Measurements from ENCODE around the gene MINDY4. TPM values are rescaled to one million over a fixed set of nuclear protein-coding genes. Genes with fewer than 3 reads are reported as not detected.

The MINDY4 gene
- total RNA-seq, 1 experiment from 2014 or later, result 3.0 TPM

DNA sequence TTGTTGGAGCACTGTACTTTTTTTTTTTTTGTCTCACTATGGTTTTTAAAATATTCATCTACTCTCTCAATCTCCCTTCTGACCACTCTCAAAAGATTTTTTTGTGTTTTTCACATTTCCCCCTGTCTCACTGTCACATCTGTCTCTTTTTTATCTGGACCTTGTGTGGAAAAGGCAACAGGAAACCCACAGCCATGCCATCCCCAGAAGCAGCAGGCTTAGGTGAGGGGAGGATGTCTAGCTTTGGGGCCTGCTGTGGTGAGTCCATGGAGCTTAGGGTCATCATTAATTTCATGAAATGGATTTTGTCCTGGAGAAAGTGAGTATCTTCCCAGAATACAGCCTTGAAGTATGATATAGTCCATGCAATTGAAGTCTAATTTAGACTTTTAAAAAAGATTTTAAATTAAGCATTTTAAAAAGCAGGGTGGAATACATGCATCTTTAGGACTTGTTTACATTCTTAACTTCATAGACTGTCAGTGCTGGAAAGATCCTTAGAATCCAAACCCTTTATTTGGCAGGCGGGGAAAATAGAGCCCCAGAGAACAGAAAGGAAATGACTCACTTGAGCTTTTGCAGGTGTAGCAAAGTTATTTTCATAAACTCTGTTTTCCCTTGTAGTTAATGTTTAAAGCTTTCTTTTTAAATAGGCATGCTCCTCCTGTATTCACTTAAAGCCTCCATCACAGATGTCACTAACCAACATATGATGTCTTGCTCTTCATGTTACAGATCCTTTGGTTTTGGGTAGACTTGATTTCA lies 25.1 kb downstream of the MINDY4 start:
- H3K27ac ChIP-seq (ENCODE audit: low read length), result peak overlapping the region; percentile 6; the same call in 1 of the 2 replicates
- DNase-seq, result peak; percentile 66
- no peaks in the 10 kb centered on the region for H3K36me3 ChIP-seq (ENCODE audit: low read depth, low read length)
- TF ChIP-seq EZH2phosphoT487 (IDR thresholded peaks at IDR 0.05; ENCODE audit: borderline replicate concordance, low read length) (no peak), EZH2 (IDR thresholded peaks at IDR 0.05; ENCODE audit: low read length, unreplicated experiment) (no peak)
- TF ChIP-seq, protein P1, sequence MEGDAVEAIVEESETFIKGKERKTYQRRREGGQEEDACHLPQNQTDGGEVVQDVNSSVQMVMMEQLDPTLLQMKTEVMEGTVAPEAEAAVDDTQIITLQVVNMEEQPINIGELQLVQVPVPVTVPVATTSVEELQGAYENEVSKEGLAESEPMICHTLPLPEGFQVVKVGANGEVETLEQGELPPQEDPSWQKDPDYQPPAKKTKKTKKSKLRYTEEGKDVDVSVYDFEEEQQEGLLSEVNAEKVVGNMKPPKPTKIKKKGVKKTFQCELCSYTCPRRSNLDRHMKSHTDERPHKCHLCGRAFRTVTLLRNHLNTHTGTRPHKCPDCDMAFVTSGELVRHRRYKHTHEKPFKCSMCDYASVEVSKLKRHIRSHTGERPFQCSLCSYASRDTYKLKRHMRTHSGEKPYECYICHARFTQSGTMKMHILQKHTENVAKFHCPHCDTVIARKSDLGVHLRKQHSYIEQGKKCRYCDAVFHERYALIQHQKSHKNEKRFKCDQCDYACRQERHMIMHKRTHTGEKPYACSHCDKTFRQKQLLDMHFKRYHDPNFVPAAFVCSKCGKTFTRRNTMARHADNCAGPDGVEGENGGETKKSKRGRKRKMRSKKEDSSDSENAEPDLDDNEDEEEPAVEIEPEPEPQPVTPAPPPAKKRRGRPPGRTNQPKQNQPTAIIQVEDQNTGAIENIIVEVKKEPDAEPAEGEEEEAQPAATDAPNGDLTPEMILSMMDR (conservative IDR thresholded peaks at IDR 0.05; ENCODE audit: low read depth, low read length), result no peak
- no peaks in the 10 kb centered on the region for H3K79me2 ChIP-seq (ENCODE audit: low read length)
- H3F3A ChIP-seq (ENCODE audit: low read length, unreplicated experiment), result no peaks in the 10 kb centered on the region
- ATAC-seq, result peak; percentile 35
- H4K20me1 ChIP-seq (ENCODE audit: low read length), result no peaks in the 10 kb centered on the region
- H3K9ac ChIP-seq (ENCODE audit: low read length), result no peak overlapping the region
- H2AFZ ChIP-seq (ENCODE audit: low read length), result no peak overlapping the region
- no peaks in the 10 kb centered on the region for H3K9me3 ChIP-seq (ENCODE audit: low read length)
- no peaks in the 10 kb centered on the region for H3K9me2 ChIP-seq (replicated peaks; ENCODE audit: low read length)
- intact Hi-C loops (cut with micrococcal nuclease), result no loop called here
- H3K4me3 ChIP-seq (ENCODE audit: low read length), result no peak overlapping the region
- H3K27me3 ChIP-seq (ENCODE audit: low read length), result no peaks in the 10 kb centered on the region
- H3K4me2 ChIP-seq (ENCODE audit: low read length), result peak overlapping the region; percentile 28; the same call in 1 of the 2 replicates
- peaks cover 52% of the 10 kb centered on the region for H3K4me1 ChIP-seq (ENCODE audit: insufficient read depth, low read length)
- CTCF ChIA-PET, result interaction anchor here (0.6 to 0.7 kb wide), 3 partner anchors 56 to 182 kb away, joined by 3 to 6 read pairs (median 4); no protein-coding TSS in a partner anchor
- POLR2A ChIA-PET (ENCODE audit: unreplicated experiment), result interaction anchor here (0.6 to 0.7 kb wide), 2 partner anchors 58 to 1413 kb away, joined by 5 to 6 read pairs; no protein-coding TSS in a partner anchor
- no TSS peak for BruUV-seq (replicated peaks)

DNA sequence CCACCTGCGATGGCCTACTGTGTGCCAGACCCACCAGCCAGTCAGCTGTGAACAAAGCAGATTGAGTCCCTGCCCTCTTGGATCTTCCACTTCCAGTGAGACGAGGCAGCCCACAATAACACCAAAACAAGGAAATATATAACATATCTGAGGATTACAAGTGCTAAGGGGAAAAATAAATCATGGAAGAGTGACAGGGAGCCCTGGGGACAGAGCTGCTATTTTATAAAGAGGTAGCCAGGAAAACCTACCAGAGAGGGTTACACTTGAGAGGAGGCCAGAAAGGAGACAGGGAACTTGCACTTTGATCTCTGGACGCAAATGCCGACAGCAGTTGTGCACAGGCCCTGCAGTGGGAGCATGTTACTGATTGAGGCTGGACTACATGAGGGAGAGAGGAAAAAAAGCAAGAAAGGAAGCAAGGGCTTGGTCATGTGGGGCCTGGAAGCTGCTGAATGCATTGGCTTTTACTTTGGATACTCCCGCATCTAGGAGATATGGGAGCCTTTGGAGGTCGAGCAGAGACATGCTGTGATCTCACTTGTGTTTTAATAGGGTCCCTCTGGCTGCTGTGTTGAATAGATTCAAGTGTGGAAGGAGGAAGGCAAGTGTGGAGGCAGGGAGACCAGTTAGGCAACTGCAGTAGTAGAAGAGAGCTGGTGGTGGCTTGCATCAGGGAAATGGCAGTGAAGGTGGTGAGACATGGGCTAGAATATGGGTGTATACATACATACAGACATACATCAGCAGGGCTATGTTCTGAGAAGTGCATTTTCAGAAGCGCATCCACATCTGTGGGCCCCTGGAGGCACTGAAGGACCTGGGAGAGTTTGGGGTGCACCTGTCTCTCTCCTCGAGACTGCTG lies 26.2 kb downstream of the MINDY4 start:
- no peak overlapping the region for H2AFZ ChIP-seq (ENCODE audit: low read length)
- no peaks in the 10 kb centered on the region for H3K79me2 ChIP-seq (ENCODE audit: low read length)
- peaks cover 57% of the 10 kb centered on the region for H3K4me1 ChIP-seq (ENCODE audit: insufficient read depth, low read length)
- BruUV-seq (replicated peaks), result no TSS peak
- POLR2A ChIA-PET (ENCODE audit: unreplicated experiment), result no interaction called here
- no peaks in the 10 kb centered on the region for H3K36me3 ChIP-seq (ENCODE audit: low read depth, low read length)
- CTCF ChIA-PET, result no interaction called here
- no peaks in the 10 kb centered on the region for H3K9me2 ChIP-seq (replicated peaks; ENCODE audit: low read length)
- no peak overlapping the region for H3K27ac ChIP-seq (ENCODE audit: low read length)
- H3K4me3 ChIP-seq (ENCODE audit: low read length), result no peak overlapping the region
- no peak overlapping the region for H3K9ac ChIP-seq (ENCODE audit: low read length)
- DNase-seq, result no peak
- no peak overlapping the region for H3K4me2 ChIP-seq (ENCODE audit: low read length)
- TF ChIP-seq EZH2 (IDR thresholded peaks at IDR 0.05; ENCODE audit: low read length, unreplicated experiment), result no peak
- no peak for TF ChIP-seq EZH2phosphoT487 (IDR thresholded peaks at IDR 0.05; ENCODE audit: borderline replicate concordance, low read length)
- TF ChIP-seq, protein P1 (conservative IDR thresholded peaks at IDR 0.05; ENCODE audit: low read depth, low read length), result no peak
- H3K27me3 ChIP-seq (ENCODE audit: low read length), result no peaks in the 10 kb centered on the region
- no peak for ATAC-seq
- no peaks in the 10 kb centered on the region for H4K20me1 ChIP-seq (ENCODE audit: low read length)
- H3K9me3 ChIP-seq (ENCODE audit: low read length), result no peaks in the 10 kb centered on the region
- intact Hi-C loops (cut with micrococcal nuclease), result no loop called here
- H3F3A ChIP-seq (ENCODE audit: low read length, unreplicated experiment), result no peaks in the 10 kb centered on the region

Data from PC-3 (cell line).